GM23338 (cell line): Measurements from ENCODE around the gene ELFN1. TPM values are rescaled to one million over a fixed set of nuclear protein-coding genes. Genes with fewer than 3 reads are reported as not detected.

ENCODE experiments used
- ATAC-seq: fragments of 200-7000 bp; cut with Tn5 transposase; 3 replicates; pipeline ENCODE4 v1.9.1; 2020
- DNase-seq: peaks from one replicate; pipeline ENCODE4 v3.0.0-alpha.2; 2015; ENCODE audit warnings: low spot score
- H2AFZ ChIP-seq: fragments of 200-600 bp; sonication (generic); 2 replicates; pipeline ENCODE4 v1.8.0; 2016; ENCODE audit warnings: antibody characterized with exemption, mild to moderate bottlenecking, moderate library complexity
- H3F3A ChIP-seq: fragments of 200-600 bp; sonication (generic); replicated peaks from 2 replicates; pipeline ENCODE4 v1.8.0; 2017; ENCODE audit warnings: antibody characterized with exemption, mixed run types, low read depth
- H3K27ac ChIP-seq: fragments of 200-600 bp; sonication (generic); 2 replicates; pipeline ENCODE4 v1.6.1; 2016; ENCODE audit warnings: low read depth
- H3K27me3 ChIP-seq: fragments of 200-600 bp; sonication (generic); 2 replicates; pipeline ENCODE4 v1.8.0; 2016; ENCODE audit warnings: mild to moderate bottlenecking, mixed run types, moderate library complexity; ENCODE audit not compliant: insufficient read depth
- H3K36me3 ChIP-seq: fragments of 200-600 bp; sonication (generic); 2 replicates; pipeline ENCODE4 v1.8.0; 2016; ENCODE audit warnings: mild to moderate bottlenecking; ENCODE audit not compliant: insufficient read depth
- H3K4me1 ChIP-seq: fragments of 200-600 bp; sonication (generic); 2 replicates; pipeline ENCODE4 v1.8.0; 2016; ENCODE audit warnings: mild to moderate bottlenecking, moderate library complexity; ENCODE audit not compliant: insufficient read depth
- H3K4me2 ChIP-seq: fragments of 200-600 bp; sonication (generic); 2 replicates; pipeline ENCODE4 v1.7.1; 2017; ENCODE audit warnings: mixed run types
- H3K4me3 ChIP-seq: fragments of 200-600 bp; sonication (generic); 2 replicates; pipeline ENCODE4 v1.6.1; 2016; ENCODE audit warnings: mixed run types
- H3K79me2 ChIP-seq: fragments of 200-600 bp; sonication (generic); replicated peaks from 2 replicates; pipeline ENCODE4 v1.8.0; 2017; ENCODE audit warnings: mild to moderate bottlenecking; ENCODE audit not compliant: insufficient read depth
- H3K9me2 ChIP-seq: fragments of 200-600 bp; sonication (generic); 2 replicates; pipeline ENCODE4 v1.8.0; 2017; ENCODE audit not compliant: insufficient read depth
- H4K20me1 ChIP-seq: fragments of 200-600 bp; sonication (generic); replicated peaks from 2 replicates; pipeline ENCODE4 v1.8.0; 2017; ENCODE audit warnings: mild to moderate bottlenecking; ENCODE audit not compliant: insufficient read depth
- H3K27ac Mint-ChIP-seq: 2 replicates; pipeline ENCODE4 v1.8.0; 2020; ENCODE audit warnings: inconsistent platforms, mild to moderate bottlenecking, moderate library complexity, mixed read lengths
- H3K27me3 Mint-ChIP-seq: 3 replicates; pipeline ENCODE4 v1.8.0; 2022; ENCODE audit warnings: low read depth, mild to moderate bottlenecking, moderate library complexity, mixed read lengths, inconsistent platforms; ENCODE audit not compliant: insufficient read depth, poor library complexity
- H3K36me3 Mint-ChIP-seq: 3 replicates; pipeline ENCODE4 v1.8.0; 2021; ENCODE audit warnings: low read depth, mild to moderate bottlenecking, inconsistent platforms, moderate library complexity, mixed read lengths
- H3K4me1 Mint-ChIP-seq: 3 replicates; pipeline ENCODE4 v1.8.0; 2020; ENCODE audit warnings: mild to moderate bottlenecking, inconsistent platforms, mixed read lengths
- H3K4me3 Mint-ChIP-seq: 3 replicates; pipeline ENCODE4 v1.8.0; 2021; ENCODE audit warnings: moderate library complexity, mild to moderate bottlenecking, inconsistent platforms, mixed read lengths
- H3K9me3 Mint-ChIP-seq: 3 replicates; pipeline ENCODE4 v1.8.0; 2020; ENCODE audit warnings: moderate library complexity, mild to moderate bottlenecking, inconsistent platforms, mixed read lengths
- ETS1 ChIP-seq: IDR thresholded peaks from 2 replicates; pipeline ENCODE4 v1.6.1; 2016; ENCODE audit warnings: antibody characterized with exemption
- JUNB ChIP-seq: IDR thresholded peaks from one replicate; pipeline ENCODE4 v1.6.1; 2016; ENCODE audit warnings: antibody characterized with exemption; ENCODE audit not compliant: unreplicated experiment
- ZNF331 ChIP-seq: fragments of 250-450 bp; sonication (Bioruptor Pico); IDR thresholded peaks from 2 replicates; pipeline ENCODE4 v1.5.0; 2020; ENCODE audit warnings: low read depth, mild to moderate bottlenecking, moderate library complexity
- ZNF462 ChIP-seq: fragments of 250-450 bp; sonication (Bioruptor Pico); IDR thresholded peaks from 2 replicates; pipeline ENCODE4 v1.5.0; 2020; ENCODE audit warnings: mild to moderate bottlenecking, moderate library complexity
- polyA plus RNA-seq: library from polyadenylated mRNA; unstranded; fragments of >200 nt; fragmentation: Nextera tagmentation; extraction: Ambion mirVana; gene quantifications from 2 replicates; pipeline ENCODE4 v1.2.1, GENCODE V29; 2016
- total RNA-seq: library from RNA; depleted of rRNA; stranded (reverse); fragments of >200 nt; shearing (Covaris generic); gene quantifications from 2 replicates; pipeline ENCODE4 v1.2.3, GENCODE V29; 2014

ELFN1 gene
- total and polyA plus RNA-seq, 2 experiments from 2014 or later = 0.08 to 3.5 TPM

- H3K4me1 Mint-ChIP-seq = peaks cover 25% of the 10 kb centered on the region
- TF ChIP-seq ZNF331 (no peak), ETS1 (no peak), ZNF462 (no peak), JUNB (no peak)
Observed at GRCh38 chr7:1723254-1723653, 53.2 kb downstream of the ELFN1 start.

More at GRCh38 chr7:1723254-1723653, 53.2 kb downstream of the ELFN1 start:
- Mint-ChIP-seq H3K36me3 (peaks cover under 1% of the 10 kb centered on the region; the same call in 1 of the 3 replicates), H3K27me3 (peaks cover 12% of the 10 kb centered on the region), H3K9me3 (peaks cover under 1% of the 10 kb centered on the region; the same call in 2 of the 3 replicates), H3K27ac (no peak overlapping the region), H3K4me3 (no peak overlapping the region)
- no peaks in the 10 kb centered on the region for H3K27me3 ChIP-seq
- DNase-seq (no peak), ATAC-seq (no peak)
- no peaks in the 10 kb centered on the region for H3K36me3 ChIP-seq
- no peak overlapping the region for H3K27ac ChIP-seq
- no peaks in the 10 kb centered on the region for H3K79me2 ChIP-seq
- H3K4me2 ChIP-seq = no peak overlapping the region
- H3K9me2 ChIP-seq = no peaks in the 10 kb centered on the region
- H2AFZ ChIP-seq = no peak overlapping the region
- no peaks in the 10 kb centered on the region for H4K20me1 ChIP-seq
- H3F3A ChIP-seq = no peaks in the 10 kb centered on the region
- no peaks in the 10 kb centered on the region for H3K4me1 ChIP-seq
- H3K4me3 ChIP-seq = no peak overlapping the region
